Measurements from ENCODE around the gene TNK2. TPM values are rescaled to one million over a fixed set of nuclear protein-coding genes. Genes with fewer than 3 reads are reported as not detected.

The TNK2 gene
- total and polyA plus RNA-seq, 2 of the 8 experiments (the other 6 are each of a cell fraction or from before 2014, with no cell fraction given), result 10.4 to 33.9 TPM

- POLR2A ChIA-PET (ENCODE audit: partially characterized antibody), result no interaction called here
- no peaks in the 10 kb centered on the region for H3K9me3 ChIP-seq (ENCODE audit: insufficient read depth in 2 of 2, low read depth in 1 of 2, low read length in 1 of 2)
- TF ChIP-seq E2F6 (IDR thresholded peaks at IDR 0.05) (no peak), ATF2 (IDR thresholded peaks at IDR 0.05; ENCODE audit: low read length) (no peak), POLR2AphosphoS5 (IDR thresholded peaks at IDR 0.05; ENCODE audit: low read depth, low read length) (no peak), RBBP5 (IDR thresholded peaks at IDR 0.05; ENCODE audit: borderline replicate concordance, low read depth, low read length) (no peak), CTBP2 (IDR thresholded peaks at IDR 0.05; ENCODE audit: borderline replicate concordance, insufficient read depth, insufficient read length, low read length) (no peak), EGR1 (IDR thresholded peaks at IDR 0.05; ENCODE audit: borderline replicate concordance, low read depth, low read length) (no peak), HDAC6 (IDR thresholded peaks at IDR 0.05; ENCODE audit: low read depth, low read length) (no peak), SIN3A (conservative IDR thresholded peaks at IDR 0.05 in 1 of 2, IDR thresholded peaks at IDR 0.05 in 1 of 2; ENCODE audit: low read depth in 1 of 2, low read length in 2 of 2) (no peak), JUN (IDR thresholded peaks at IDR 0.05; ENCODE audit: low read depth, low read length) (no peak), TAF1 (IDR thresholded peaks at IDR 0.05; ENCODE audit: low read depth, low read length) (no peak)
Measured at GRCh38 chr3:195823999-195824398, 84.4 kb downstream of the TNK2 start.

More at GRCh38 chr3:195823999-195824398, 84.4 kb downstream of the TNK2 start:
- Histone ChIP-seq H2BK20ac (ENCODE audit: low read length) (no peak overlapping the region; the same call in 1 of the 2 replicates), H2BK12ac (ENCODE audit: low read depth, low read length) (0 out of 2 replicates have a peak overlapping the region, but pooled peaks have one; percentile 60), H3K4me2 (ENCODE audit: insufficient read depth in 1 of 2, low read depth in 2 of 2, low read length in 2 of 2) (no peak overlapping the region), H3K56ac (replicated peaks; ENCODE audit: insufficient read length, low read depth, low read length) (no peak overlapping the region), H3K18ac (ENCODE audit: extremely low read depth, low read length) (no peak overlapping the region), H4K5ac (ENCODE audit: insufficient read length, low read depth, low read length) (no peak overlapping the region), H4K91ac (replicated peaks; ENCODE audit: insufficient read length, low read length) (no peak overlapping the region), H2BK120ac (replicated peaks; ENCODE audit: low read depth, low read length) (no peak overlapping the region), H2BK5ac (ENCODE audit: low read depth, low read length) (peak overlapping the region; percentile 52; the same call in 1 of the 2 replicates), H3K4ac (replicated peaks; ENCODE audit: insufficient read length, low read depth, low read length) (no peak overlapping the region), H3K23ac (ENCODE audit: insufficient read length) (no peak overlapping the region), H3K4me3 (ENCODE audit: extremely low read depth in 1 of 4, insufficient read depth in 2 of 4, low read depth in 3 of 4, low read length in 4 of 4) (no peak overlapping the region), H2AK5ac (ENCODE audit: low read depth, low read length) (no peak overlapping the region), H3K9ac (replicated peaks in 1 of 4; ENCODE audit: extremely low read depth in 1 of 4, low read depth in 3 of 4, low read length in 3 of 4) (no peak overlapping the region), H3K4me1 (replicated peaks in 1 of 4; ENCODE audit: control insufficient read depth in 3 of 4, insufficient read depth in 4 of 4, low read length in 3 of 4) (no peaks in the 10 kb centered on the region; a peak in 1 of 7 replicates), H4K8ac (ENCODE audit: extremely low read depth, insufficient read depth, low read length) (no peak overlapping the region), H3K27ac (ENCODE audit: low read depth, low read length) (no peak overlapping the region), H3K36me3 (ENCODE audit: control insufficient read depth in 2 of 4, insufficient read depth in 4 of 4, low read length in 3 of 4) (no peaks in the 10 kb centered on the region), H3K79me2 (ENCODE audit: control insufficient read depth in 1 of 2, insufficient read depth in 2 of 2, low read length in 2 of 2) (no peaks in the 10 kb centered on the region), H3K79me1 (ENCODE audit: low read depth, low read length) (no peaks in the 10 kb centered on the region), H3K27me3 (replicated peaks in 1 of 4; ENCODE audit: control insufficient read depth in 3 of 4, extremely low read depth in 1 of 4, insufficient read depth in 3 of 4, low read length in 3 of 4) (no peaks in the 10 kb centered on the region), H3K23me2 (ENCODE audit: low read depth, low read length) (no peaks in the 10 kb centered on the region), H2BK15ac (ENCODE audit: low read length) (0 out of 2 replicates have a peak overlapping the region, but pooled peaks have one; percentile 46), H2AFZ (ENCODE audit: low read length) (peak overlapping the region; percentile 51; the same call in 1 of the 2 replicates), H4K20me1 (replicated peaks in 1 of 2; ENCODE audit: control insufficient read depth in 1 of 2, insufficient read depth in 2 of 2, low read length in 2 of 2) (no peaks in the 10 kb centered on the region), H3K14ac (ENCODE audit: insufficient read length) (no peak overlapping the region)
- CTCF ChIA-PET (ENCODE audit: partially characterized antibody), result no interaction called here
- no peak for DNase-seq (ENCODE audit: low read depth in 1 of 2, low spot score in 2 of 2)
- WGBS, 2 experiments (ENCODE audit: extremely low coverage in 1 of 2, insufficient coverage in 1 of 2, insufficient read length in 1 of 2, insufficient replicate concordance in 2 of 2, low coverage in 1 of 2, low lambda C conversion rate in 2 of 2, missing lambda C conversion rate in 1 of 2), result 87% methylated on average over 13 of the region's 13 CpGs; no CpG with 5 or more reads in 1 of the 2 experiments
- FAIRE-seq, result no peak
